GM19351 (cell line): ENCODE results near the gene CDH4.

Experiments used
- ATAC-seq: cut with Tn5 transposase; IDR thresholded peaks from one replicate; pipeline ENCODE4 v1.9.1; 2021; ENCODE audit warnings: mild to moderate bottlenecking, moderate library complexity; ENCODE audit not compliant: unreplicated experiment

CDH4 gene

GRCh38 chr20:61434341-61434781 is 182.3 kb downstream of the CDH4 start:
- no peak for ATAC-seq

GRCh38 chr20:61435184-61435822 is 183.2 kb downstream of the CDH4 start:
- ATAC-seq = no peak

- ATAC-seq = no peak
These were observed 183.8 kb downstream of the CDH4 start for GRCh38 chr20:61435823-61436220.

DNA sequence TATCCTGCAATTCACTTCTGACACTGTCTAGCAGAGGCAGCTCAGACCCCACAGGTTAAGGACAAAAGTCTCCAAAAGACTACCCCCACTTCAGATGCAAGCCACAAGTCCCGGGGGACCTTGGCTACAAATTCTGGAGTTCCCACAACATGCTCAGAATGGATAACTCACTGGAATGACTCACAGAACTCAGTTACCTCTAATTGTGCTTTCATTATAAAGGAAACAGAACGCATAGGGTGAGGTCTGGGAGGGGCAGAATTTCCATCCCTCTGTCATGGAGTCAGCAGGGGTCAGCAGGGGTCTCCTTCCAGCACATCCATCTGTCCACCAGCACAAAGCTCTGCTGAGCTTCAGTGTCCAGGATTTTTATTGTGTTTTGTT is 184.2 kb downstream of the CDH4 start:
- ATAC-seq = no peak

GRCh38 chr20:61436667-61437279 is 184.7 kb downstream of the CDH4 start:
- no peak for ATAC-seq

DNA sequence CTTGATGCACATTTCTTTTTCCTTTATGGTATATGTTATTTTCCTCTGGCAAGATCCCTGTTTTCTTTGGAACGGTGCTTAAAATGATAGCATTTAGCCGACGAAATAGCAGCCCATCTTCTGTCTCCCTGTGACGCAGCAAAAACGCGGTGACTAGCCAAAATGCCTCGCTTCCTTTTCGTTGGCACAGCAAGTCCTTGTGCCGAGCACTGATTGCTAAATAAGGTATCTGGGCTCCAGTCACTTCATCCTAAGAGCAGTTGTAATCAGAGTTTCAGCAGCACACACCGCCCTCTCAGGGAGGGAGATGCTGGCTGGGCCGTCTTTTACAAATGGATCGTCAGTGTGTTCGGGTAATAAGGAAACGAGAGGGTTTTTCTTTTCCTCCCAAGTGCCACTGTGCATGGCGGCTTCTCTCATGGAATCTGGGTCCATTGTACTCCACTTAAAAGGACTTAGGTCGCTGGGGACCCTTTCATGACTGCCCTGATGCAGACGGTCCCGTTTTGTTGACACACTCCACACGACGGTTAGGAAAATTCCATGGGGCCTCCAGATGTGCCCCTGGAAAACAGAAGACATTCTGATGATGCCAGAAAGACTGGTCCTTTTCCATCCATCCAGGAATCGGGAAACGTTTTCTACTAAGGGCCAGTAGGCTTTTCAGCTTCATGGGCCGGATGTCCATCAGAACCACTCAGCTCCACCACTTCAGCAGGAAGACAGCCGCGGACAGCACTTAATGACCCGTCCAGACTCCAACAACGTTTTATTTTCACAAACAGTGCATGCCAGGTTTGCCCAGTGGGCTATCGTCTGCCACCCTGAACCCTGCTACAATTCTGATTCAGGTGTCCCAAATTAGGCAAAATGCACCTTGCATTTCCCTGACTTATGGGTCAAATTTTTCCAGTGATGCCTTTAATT is 185.5 kb downstream of the CDH4 start:
- ATAC-seq = no peak

- ATAC-seq = no peak
These were observed 186.2 kb downstream of the CDH4 start for GRCh38 chr20:61438285-61438684.

DNA sequence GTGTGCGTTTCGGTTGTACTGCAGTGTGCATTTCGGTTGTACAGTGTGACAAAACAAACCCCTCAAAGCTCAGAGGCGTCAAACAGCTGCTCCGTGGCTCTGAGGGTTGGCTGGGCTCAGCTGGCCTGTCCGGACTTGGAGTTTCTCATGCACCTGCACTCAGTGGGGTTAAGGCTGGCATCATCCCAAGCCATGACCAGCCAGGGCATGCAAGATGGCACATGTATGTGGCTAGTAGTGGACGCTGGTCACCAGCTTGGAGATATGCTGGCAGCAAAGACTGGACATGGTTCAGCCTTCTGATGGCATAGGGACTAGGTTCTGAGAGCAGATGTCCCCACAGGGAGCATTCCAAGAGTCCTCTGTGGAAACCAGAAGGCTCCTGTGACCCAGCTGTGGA is 187.2 kb downstream of the CDH4 start:
- no peak for ATAC-seq

GRCh38 chr20:61440548-61441055 is 188.5 kb downstream of the CDH4 start:
- no peak for ATAC-seq

DNA sequence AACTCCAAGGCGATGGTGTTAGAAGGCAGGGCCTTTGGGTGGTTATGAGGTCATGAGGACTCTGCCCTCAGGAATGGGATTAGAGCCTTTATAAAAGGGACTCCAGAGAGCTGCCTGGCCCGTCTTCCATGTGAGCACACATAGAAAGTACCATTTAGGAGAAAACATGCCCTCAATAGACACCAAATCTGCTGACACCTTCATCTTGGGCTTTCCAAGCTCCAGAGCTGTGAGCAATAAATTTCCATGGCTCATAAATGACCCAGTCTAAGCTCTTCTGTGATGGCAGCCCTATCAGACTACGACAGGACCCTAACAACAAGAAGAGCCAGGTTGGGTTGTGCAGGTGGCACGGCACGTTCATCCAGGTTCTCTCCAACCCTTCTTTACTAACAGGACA is 189.5 kb downstream of the CDH4 start:
- ATAC-seq = no peak

DNA sequence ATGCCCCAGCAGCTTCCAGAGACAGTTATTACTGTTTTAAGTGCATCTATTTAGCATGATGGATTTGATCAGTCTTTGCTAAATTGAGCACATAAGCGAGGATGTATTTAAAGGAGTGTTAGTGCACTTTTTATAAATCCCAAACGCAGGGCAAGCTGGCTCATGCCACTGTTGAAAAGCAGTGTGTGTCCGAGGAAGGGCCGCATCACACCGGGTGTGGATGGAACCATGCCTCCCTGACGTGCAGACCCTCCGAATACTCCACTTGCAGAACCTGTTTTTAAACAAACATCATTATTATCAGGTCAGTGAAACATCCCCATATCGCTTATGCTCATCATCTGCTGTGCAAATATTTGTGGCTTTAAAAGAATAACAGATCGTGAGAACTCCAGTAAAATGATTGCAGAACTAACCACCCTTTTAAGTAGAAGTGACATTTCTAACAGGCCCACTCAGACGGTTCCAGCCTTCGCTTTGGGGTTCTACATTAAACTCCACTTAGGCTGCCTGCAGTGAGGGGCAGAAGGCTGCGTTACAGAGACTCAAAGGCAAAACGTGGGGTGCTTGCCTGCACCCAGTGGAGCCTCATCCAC is 190.1 kb downstream of the CDH4 start:
- no peak for ATAC-seq

- no peak for ATAC-seq
These were observed 190.7 kb downstream of the CDH4 start for GRCh38 chr20:61442718-61443117.

- no peak for ATAC-seq
These were observed 191.5 kb downstream of the CDH4 start for GRCh38 chr20:61443443-61444126.

DNA sequence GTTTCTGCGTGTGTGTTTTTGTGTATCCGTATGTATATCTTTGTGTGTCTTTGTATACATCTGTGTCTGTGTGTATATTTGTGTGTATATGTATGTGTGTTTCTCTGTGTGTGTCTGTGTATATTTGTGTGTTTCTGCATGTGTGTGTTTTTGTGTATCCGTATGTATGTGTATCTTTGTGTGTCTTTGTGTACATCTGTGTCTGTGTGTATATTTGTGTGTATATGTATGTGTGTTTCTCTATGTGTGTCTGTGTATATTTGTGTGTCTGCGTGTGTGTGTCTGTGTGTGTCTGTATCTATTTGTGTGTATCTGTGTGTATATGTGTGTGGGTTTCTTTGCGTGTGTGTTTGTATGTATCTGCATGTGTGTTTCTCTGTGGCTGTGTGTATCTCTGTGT is 192.6 kb downstream of the CDH4 start:
- ATAC-seq = no peak

- ATAC-seq = no peak
These were observed 193.1 kb downstream of the CDH4 start for GRCh38 chr20:61445138-61445537.

GRCh38 chr20:61445741-61446140 is 193.7 kb downstream of the CDH4 start:
- no peak for ATAC-seq

- no peak for ATAC-seq
These were observed 195.9 kb downstream of the CDH4 start for GRCh38 chr20:61447952-61448351.

DNA sequence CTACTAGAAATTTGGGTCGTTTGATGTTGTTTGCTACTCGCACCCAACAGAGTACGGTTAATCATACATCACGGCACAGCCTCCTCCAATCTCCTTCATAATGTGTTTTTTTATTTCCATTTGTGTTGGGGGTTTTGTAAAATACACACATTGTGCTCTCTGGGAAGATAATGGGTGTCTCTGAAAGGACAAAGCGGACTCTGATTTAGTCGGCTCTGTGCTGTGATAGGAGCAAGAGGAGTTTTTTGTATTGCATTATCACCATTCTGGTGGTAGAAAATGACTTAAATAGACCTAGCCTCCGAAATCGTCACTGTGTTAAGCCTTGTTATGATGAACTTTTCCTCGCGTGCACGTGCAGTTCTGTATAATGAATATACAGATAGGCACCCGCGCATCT is 196.3 kb downstream of the CDH4 start:
- no peak for ATAC-seq

GRCh38 chr20:61449057-61449609 is 197.1 kb downstream of the CDH4 start:
- no peak for ATAC-seq

- ATAC-seq = no peak
These were observed 197.9 kb downstream of the CDH4 start for GRCh38 chr20:61449916-61450315.
